HG02973 (cell line): ENCODE measurements around the gene KRT76.

ENCODE experiments used
- ATAC-seq: cut with Tn5 transposase; IDR thresholded peaks from one replicate; pipeline ENCODE4 v1.9.1; 2021; ENCODE audit warnings: moderate library complexity; ENCODE audit not compliant: unreplicated experiment

KRT76 gene

GRCh38 chr12:52776913-52777395 lies at the start of gene KRT76:
Gene KRT76, minus strand, starts transcription at chr12:52777345. Its CDS starts 54 bp downstream, at chr12:52777291.
- ATAC-seq: no peak

- ATAC-seq: no peak
Measured at GRCh38 chr12:52825961-52826360, 48.8 kb upstream of the KRT76 start.

- no peak for ATAC-seq
Measured at GRCh38 chr12:52824741-52825410, 47.7 kb upstream of the KRT76 start.

GRCh38 chr12:52823761-52824450 lies 46.8 kb upstream of the KRT76 start:
- no peak for ATAC-seq

DNA sequence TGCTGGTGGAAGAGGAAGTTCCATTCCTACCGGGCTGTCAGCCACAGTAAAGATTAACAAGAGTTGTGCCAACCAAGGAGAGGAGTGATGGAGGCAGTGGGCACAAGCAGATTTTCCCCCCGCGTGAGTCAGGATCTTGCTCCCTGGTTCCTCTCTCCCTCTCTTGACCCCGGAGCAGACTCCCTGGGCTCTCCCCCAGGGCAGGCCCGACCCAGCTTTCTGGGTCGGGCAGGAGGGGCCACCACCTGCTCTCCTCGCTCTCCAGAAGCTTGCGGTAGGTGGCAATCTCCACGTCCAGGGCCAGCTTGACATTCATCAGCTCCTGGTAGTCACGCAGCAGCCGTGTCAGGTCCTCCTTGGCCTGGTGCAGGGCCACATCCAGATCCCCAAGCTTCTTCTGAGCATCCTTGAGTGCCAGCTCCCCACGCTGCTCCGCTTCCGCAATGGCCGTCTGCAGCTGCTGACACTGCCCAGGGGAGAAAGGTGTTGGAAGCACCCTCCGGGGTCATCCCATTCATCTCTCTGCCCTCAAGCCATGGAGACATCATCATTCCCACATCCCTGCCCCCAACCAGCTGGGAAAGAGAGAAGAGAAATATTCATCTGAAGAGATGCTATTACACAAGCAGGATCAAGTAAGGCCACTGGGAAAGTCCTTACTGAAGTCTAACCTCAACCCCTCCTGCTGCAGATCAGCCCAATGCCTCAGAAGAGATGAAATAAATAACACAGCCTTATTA lies 45.8 kb upstream of the KRT76 start:
- ATAC-seq: no peak

- no peak for ATAC-seq
Measured at GRCh38 chr12:52821826-52822660, 44.9 kb upstream of the KRT76 start.

DNA sequence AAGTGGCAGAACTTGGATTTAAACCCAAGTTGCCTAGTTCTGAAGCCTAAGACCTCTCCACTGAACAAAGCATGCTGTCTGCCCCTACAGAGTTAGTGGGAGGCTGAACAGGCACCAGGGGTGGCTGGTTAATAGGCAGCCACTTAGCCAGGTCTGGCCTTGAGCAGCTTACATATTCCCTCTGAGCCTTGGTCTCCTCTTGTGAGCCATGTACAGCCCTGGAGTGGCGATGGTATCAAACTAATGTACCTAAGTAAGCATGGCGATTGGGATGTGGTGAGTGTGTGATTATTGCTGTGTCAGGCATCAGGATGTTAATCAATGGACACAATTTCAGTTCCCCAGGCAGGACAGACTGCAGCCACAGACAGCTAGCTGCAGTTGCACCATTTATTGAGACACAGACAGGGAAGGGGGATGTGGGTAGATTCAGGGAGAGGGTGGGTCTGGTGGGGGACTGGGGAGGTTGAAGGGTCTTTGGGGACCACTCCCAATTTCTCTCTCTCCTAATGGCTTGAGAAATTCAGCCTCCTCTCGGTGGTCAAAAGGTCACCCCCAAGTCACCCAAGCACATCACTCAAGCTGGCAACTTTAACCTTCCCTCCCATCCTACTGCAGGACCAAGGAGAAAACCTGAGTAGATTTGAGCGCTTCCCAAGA lies 44.1 kb upstream of the KRT76 start:
- no peak for ATAC-seq

- no peak for ATAC-seq
Measured at GRCh38 chr12:52820521-52820920, 43.4 kb upstream of the KRT76 start.

DNA sequence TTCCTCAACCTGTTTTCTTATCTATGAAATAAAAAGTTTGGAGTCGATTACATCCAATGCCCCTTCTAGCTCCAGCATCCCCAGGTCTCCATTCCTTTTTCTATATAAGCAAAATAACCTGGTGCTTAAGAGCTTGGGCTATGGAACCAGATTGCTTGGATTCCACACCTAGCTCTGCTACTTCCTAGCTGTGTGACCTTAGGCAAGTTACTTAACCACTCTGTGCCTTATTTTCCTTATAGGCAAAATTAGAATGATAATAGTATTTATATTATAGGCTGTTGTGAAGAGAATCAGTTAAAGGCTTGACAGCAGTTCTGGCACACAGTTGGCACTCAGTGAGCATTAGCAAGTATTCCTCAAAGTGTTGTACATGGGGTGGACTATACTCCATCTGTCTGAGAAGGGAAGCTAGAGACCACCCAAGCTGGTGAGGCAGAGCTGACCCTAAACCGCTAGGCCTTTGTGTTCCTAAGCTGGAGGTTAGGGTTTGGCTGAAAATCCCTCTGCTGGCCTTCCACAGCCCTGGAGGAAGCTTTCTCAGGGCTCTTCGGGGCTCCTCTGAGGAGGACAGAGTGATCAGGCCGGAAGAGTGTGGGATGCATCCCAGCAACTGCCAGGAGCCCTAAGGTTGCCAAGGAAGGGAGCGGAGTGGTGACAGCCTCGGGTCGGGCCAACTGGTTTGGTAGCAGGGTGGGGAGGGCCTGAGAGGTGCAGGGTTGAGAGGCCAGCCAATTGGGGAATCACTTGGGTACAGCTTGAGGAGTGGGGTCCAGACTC lies 42.8 kb upstream of the KRT76 start:
- ATAC-seq: no peak

GRCh38 chr12:52818887-52819420 lies 41.8 kb upstream of the KRT76 start:
- ATAC-seq: no peak

DNA sequence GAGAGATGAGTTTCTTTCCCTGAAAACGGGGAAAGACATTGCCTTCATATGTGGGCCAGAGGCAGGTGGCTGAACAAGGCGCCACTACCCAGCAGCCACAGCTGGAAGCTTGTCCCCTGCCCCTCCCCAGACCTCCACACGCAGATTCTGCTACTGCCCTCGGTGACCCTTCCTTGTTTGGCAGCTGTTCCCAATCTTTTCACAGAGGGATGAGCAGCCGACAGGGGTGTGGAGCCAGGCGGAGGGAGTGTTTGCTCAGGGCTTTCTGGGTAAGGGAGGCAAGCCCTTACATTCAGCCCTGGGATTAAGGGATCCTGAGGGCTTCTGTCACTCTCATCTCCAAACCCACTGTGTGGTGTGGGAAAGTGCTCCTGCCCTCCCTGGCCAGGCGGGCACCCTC lies 41.2 kb upstream of the KRT76 start:
- no peak for ATAC-seq

DNA sequence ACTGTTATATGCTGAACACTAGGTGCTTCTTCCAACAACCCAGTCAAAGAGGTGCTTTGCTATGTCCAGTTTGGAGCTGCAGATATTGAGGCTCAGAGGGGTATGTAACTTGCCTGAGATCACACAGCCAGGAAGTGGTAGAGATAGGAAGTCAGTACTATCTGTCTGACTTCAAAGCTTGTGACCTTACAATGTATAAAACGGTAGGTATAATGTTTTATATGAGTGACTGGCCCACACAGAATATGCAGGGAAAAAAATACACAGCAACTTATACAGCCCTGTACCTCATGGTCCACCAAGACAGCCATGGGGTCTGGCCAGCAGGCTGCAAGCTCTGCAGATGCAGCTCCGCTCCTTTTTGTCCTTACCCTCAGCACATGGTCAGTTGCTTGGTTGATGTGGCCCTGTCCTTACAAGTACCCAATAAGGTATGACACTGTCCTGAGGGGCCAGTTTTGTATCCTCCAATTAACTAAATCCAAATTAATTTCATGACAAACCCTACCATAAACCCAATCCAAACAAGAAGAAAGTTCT lies 40.6 kb upstream of the KRT76 start:
- no peak for ATAC-seq

- ATAC-seq: no peak
Measured at GRCh38 chr12:52817003-52817698, 40.0 kb upstream of the KRT76 start.

DNA sequence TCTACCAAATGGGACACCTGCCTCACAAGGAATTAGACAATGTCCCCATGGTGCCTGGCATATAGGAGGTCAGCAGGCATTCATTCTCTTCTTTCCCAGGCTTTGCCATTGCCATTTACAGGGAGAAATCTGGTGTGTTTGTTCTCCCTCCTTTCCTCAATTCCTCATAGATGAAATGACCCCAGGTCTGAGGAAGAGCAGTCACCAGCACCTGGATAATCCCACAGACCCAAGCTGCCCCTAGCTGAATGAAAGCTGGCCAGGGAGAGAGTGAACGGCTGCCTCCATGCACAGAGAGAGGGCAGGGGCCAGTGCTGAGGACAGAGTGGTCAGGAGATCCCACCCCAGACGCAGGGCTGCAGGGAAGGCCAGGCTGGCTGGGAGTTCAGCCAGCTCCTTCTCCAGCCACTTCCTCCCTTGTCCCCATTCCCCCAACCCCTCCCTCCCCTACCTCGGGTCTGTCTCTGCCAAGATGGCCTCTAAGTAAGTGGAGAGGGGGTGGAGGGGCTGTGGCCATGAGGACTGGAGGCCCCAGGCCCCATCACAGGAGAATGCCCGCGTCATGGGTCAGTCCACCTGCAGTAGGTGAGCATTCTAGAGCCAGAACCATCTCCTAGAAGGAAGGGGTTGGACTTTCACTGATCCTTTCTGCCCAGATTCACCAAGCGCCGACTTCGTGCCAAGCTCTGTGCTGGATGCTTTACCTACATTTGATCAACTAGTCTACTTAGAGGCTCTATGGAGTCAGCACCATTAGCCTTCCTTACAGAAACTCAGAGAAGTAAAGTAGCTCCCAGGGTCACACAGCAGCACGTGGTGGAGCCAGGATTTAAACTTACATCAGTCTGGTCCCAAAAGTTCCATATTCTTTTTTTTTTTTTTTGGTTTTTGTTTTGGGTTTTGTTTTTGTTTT lies 38.8 kb upstream of the KRT76 start:
- ATAC-seq: no peak

DNA sequence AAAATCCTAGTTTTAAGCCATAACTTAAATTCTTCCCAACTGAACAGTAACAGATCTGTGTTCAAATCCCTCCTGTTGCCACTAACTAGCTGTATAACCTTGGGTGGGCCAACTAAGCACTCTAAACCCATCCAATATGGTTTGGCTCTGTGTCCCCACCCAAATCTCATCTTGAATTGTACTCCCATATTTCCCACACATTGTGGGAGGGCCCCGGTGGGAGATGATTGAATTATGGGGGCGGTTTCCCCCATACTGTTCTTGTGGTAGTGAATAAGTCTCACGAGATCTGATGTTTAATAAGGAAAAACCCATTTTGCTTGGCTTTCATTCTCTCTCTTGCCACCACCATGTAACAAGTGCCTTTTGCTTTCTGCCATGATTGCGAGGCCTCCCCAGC lies 38.0 kb upstream of the KRT76 start:
- ATAC-seq: no peak

GRCh38 chr12:52814710-52815155 lies 37.6 kb upstream of the KRT76 start:
- no peak for ATAC-seq
